ENCODE data around the gene PYHIN1. TPM values are rescaled to one million over a fixed set of nuclear protein-coding genes. Genes with fewer than 3 reads are reported as not detected.
"Not testable (repeated sequence)": the region's sequence is repeated elsewhere in the genome, so short reads cannot be mapped to it uniquely, and the experiment has no call there.

The PYHIN1 gene
- total RNA-seq, 1 experiment from 2014 or later: not detected

- peak; percentile 91 to 96 for DNase-seq
- Histone ChIP-seq H3K4me1 (peaks cover 7% of the 10 kb centered on the region; the same call in 1 of the 2 replicates), H3K4me3 (peak overlapping the region; percentile 56), H3K27me3 (no peaks in the 10 kb centered on the region), H3K27ac (peak overlapping the region; percentile 77), H3K36me3 (no peaks in the 10 kb centered on the region), H3K9me3 (replicated peaks) (no peaks in the 10 kb centered on the region)
These were observed 68.1 kb downstream of the PYHIN1 start for GRCh38 chr1:158999316-159000069.

GRCh38 chr1:159000070-159000409 is 68.7 kb downstream of the PYHIN1 start:
- Histone ChIP-seq H3K27ac (peak overlapping the region; percentile 77), H3K4me3 (peak overlapping the region; percentile 56), H3K27me3 (no peaks in the 10 kb centered on the region), H3K4me1 (peaks cover 7% of the 10 kb centered on the region; the same call in 1 of the 2 replicates), H3K36me3 (no peaks in the 10 kb centered on the region), H3K9me3 (replicated peaks) (no peaks in the 10 kb centered on the region)
- no peak for DNase-seq

- peak; percentile 79 to 89 for DNase-seq
- Histone ChIP-seq H3K36me3 (no peaks in the 10 kb centered on the region), H3K27me3 (no peaks in the 10 kb centered on the region), H3K4me3 (peak overlapping the region; percentile 56), H3K9me3 (replicated peaks) (no peaks in the 10 kb centered on the region), H3K4me1 (peaks cover 11% of the 10 kb centered on the region), H3K27ac (peak overlapping the region; percentile 77)
These were observed 69.3 kb downstream of the PYHIN1 start for GRCh38 chr1:159000625-159001024.

- H3K27me3 ChIP-seq: no peaks in the 10 kb centered on the region
- H3K36me3 ChIP-seq: no peaks in the 10 kb centered on the region
- peak overlapping the region; percentile 42; the same call in 1 of the 2 replicates for H3K27ac ChIP-seq
- no peaks in the 10 kb centered on the region for H3K9me3 ChIP-seq (replicated peaks)
- no peak for DNase-seq
- peaks cover 31% of the 10 kb centered on the region for H3K4me1 ChIP-seq
- H3K4me3 ChIP-seq: no peak overlapping the region
These were observed 73.8 kb downstream of the PYHIN1 start for GRCh38 chr1:159005161-159005560.

- peak overlapping the region; percentile 37 for H3K4me3 ChIP-seq
- DNase-seq: peak; percentile 20 to 51
- no peaks in the 10 kb centered on the region for H3K36me3 ChIP-seq
- H3K27me3 ChIP-seq: no peaks in the 10 kb centered on the region
- H3K4me1 ChIP-seq: peaks cover 31% of the 10 kb centered on the region
- peak overlapping the region; percentile 42 for H3K27ac ChIP-seq
- H3K9me3 ChIP-seq (replicated peaks): no peaks in the 10 kb centered on the region
These were observed 74.3 kb downstream of the PYHIN1 start for GRCh38 chr1:159005676-159006075.

GRCh38 chr1:159006210-159006807 is 75.0 kb downstream of the PYHIN1 start:
- not testable (repeated sequence) for H3K9me3 ChIP-seq (replicated peaks); H3K36me3 ChIP-seq; H3K27me3 ChIP-seq
- Histone ChIP-seq H3K27ac (peak overlapping the region; percentile 42), H3K4me3 (peak overlapping the region; percentile 37), H3K4me1 (peaks cover 26% of the 10 kb centered on the region)
- DNase-seq: peak in 1 of 2 experiments; percentile 36

GRCh38 chr1:159007726-159008125 is 76.4 kb downstream of the PYHIN1 start:
- Histone ChIP-seq H3K36me3 (no peaks in the 10 kb centered on the region), H3K27me3 (no peaks in the 10 kb centered on the region), H3K4me3 (no peak overlapping the region), H3K9me3 (replicated peaks) (no peaks in the 10 kb centered on the region), H3K27ac (no peak overlapping the region), H3K4me1 (peaks cover 32% of the 10 kb centered on the region)
- no peak for DNase-seq

GRCh38 chr1:159008744-159009188 is 77.4 kb downstream of the PYHIN1 start:
- Histone ChIP-seq H3K9me3 (replicated peaks) (no peaks in the 10 kb centered on the region), H3K4me3 (no peak overlapping the region), H3K27me3 (no peaks in the 10 kb centered on the region), H3K36me3 (no peaks in the 10 kb centered on the region), H3K27ac (no peak overlapping the region; the same call in 1 of the 2 replicates), H3K4me1 (peaks cover 32% of the 10 kb centered on the region)
- DNase-seq: peak in 1 of 2 experiments; percentile 33

GRCh38 chr1:159009287-159009686 is 77.9 kb downstream of the PYHIN1 start:
- peaks cover 32% of the 10 kb centered on the region for H3K4me1 ChIP-seq
- H3K36me3 ChIP-seq: no peaks in the 10 kb centered on the region
- no peak for DNase-seq
- H3K27me3 ChIP-seq: no peaks in the 10 kb centered on the region
- H3K4me3 ChIP-seq: peak overlapping the region; percentile 65
- peak overlapping the region; percentile 77 for H3K27ac ChIP-seq
- H3K9me3 ChIP-seq (replicated peaks): no peaks in the 10 kb centered on the region

GRCh38 chr1:159009704-159010361 is 78.5 kb downstream of the PYHIN1 start, which contains the start of gene IFI16:
TSS of gene IFI16 (plus strand) at chr1:159009907. CDS start at chr1:159014681, 4,774 bp downstream.
- Histone ChIP-seq H3K9me3 (replicated peaks) (no peaks in the 10 kb centered on the region), H3K4me3 (peak within 1 kb of the TSS; percentile 65), H3K27me3 (no peaks in the 10 kb centered on the region), H3K4me1 (peaks cover 32% of the 10 kb centered on the region), H3K36me3 (no peaks in the 10 kb centered on the region), H3K27ac (peak within 1 kb of the TSS; percentile 77)
- DNase-seq: peak; percentile 31 to 72

- no peaks in the 10 kb centered on the region for H3K27me3 ChIP-seq
- no peak for DNase-seq
- H3K27ac ChIP-seq: peak overlapping the region; percentile 77
- no peaks in the 10 kb centered on the region for H3K9me3 ChIP-seq (replicated peaks)
- peak overlapping the region; percentile 65 for H3K4me3 ChIP-seq
- H3K4me1 ChIP-seq: peaks cover 30% of the 10 kb centered on the region
- no peaks in the 10 kb centered on the region for H3K36me3 ChIP-seq
These were observed 79.0 kb downstream of the PYHIN1 start for GRCh38 chr1:159010391-159010790.

GRCh38 chr1:159011001-159011400 is 79.6 kb downstream of the PYHIN1 start:
- Histone ChIP-seq H3K4me3 (peak overlapping the region; percentile 65), H3K27ac (peak overlapping the region; percentile 77; the same call in 1 of the 2 replicates), H3K4me1 (peaks cover 24% of the 10 kb centered on the region)
- DNase-seq: peak in 1 of 2 experiments; percentile 9
- not testable (repeated sequence) for H3K36me3 ChIP-seq; H3K9me3 ChIP-seq (replicated peaks); H3K27me3 ChIP-seq

GRCh38 chr1:159011751-159012150 is 80.4 kb downstream of the PYHIN1 start:
- no peak overlapping the region; the same call in 1 of the 2 replicates for H3K27ac ChIP-seq
- H3K9me3 ChIP-seq (replicated peaks): no peaks in the 10 kb centered on the region
- peak overlapping the region; percentile 65; the same call in 1 of the 2 replicates for H3K4me3 ChIP-seq
- DNase-seq: no peak
- H3K4me1 ChIP-seq: peaks cover 21% of the 10 kb centered on the region
- no peaks in the 10 kb centered on the region for H3K27me3 ChIP-seq
- peaks cover 5% of the 10 kb centered on the region; the same call in 1 of the 2 replicates for H3K36me3 ChIP-seq

GRCh38 chr1:159012495-159012894 is 81.1 kb downstream of the PYHIN1 start:
- Histone ChIP-seq H3K4me3 (no peak overlapping the region), H3K27me3 (no peaks in the 10 kb centered on the region), H3K4me1 (peaks cover 19% of the 10 kb centered on the region), H3K27ac (no peak overlapping the region), H3K36me3 (peaks cover 8% of the 10 kb centered on the region; the same call in 1 of the 2 replicates), H3K9me3 (replicated peaks) (no peaks in the 10 kb centered on the region)
- DNase-seq: no peak
